ENCODE results near the gene CLDN9. TPM values are rescaled to one million over a fixed set of nuclear protein-coding genes. Genes with fewer than 3 reads are reported as not detected.
A peak's percentile ranks its signal among the peaks of the same experiment; 100 is the strongest.
"Not testable (repeated sequence)": the region's sequence is repeated elsewhere in the genome, so short reads cannot be mapped to it uniquely, and the experiment has no call there.

Gene CLDN9
- total and polyA plus RNA-seq, 5 donors from 2014 or later = not detected

DNA sequence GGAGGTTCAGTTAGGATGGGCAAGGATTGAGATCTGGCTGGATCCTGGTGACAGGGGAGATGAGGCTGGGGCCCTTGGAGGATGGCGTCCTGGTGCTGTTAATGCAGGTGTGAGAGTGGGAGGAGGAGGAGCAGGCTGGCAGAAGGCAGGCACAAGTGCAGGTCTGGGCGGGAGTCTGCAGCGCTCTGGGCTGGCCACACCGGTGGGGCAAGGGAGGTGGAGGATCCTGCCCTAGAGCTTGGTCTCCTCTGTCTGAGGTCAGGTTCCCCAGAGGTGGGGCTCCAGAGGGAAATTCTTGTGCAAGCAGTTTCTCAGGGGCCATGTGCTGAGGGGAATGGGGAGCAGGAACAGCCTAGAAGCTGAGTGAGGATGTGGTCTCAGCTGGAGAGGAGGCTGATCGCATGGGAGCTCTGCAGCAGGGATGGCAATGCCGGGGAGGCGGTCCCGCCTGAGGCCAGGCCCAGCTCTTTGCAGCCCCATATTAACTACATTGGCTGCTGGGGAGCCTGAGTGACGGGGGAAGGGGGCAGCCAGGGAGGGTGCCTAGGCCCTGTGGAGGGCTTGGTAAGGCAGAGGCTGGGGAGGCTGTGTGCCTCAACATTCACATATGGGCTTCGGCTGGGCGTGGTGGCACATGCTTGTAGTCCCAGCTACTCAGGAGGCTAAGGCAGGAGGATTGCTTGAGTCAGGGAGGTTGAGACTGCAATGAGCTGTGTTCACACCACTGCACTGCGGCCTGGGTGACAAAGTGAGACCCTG, 40.0 kb downstream of the CLDN9 start:
- peak overlapping the region in 1 of 4 donors; percentile 82 for H3K4me3 Mint-ChIP-seq
- H3K4me1 ChIP-seq (ENCODE audit: control insufficient read depth, insufficient read depth, low read length, poor library complexity, severe bottlenecking) = peaks cover 23% of the 10 kb centered on the region
- not testable (repeated sequence) for H3K4me3 ChIP-seq (ENCODE audit: low read depth, low read length); H3K27me3 Mint-ChIP-seq; H3K9me3 ChIP-seq (ENCODE audit: control insufficient read depth in 2 of 2, low read length in 2 of 2); H3K9me3 Mint-ChIP-seq; H3K36me3 ChIP-seq (ENCODE audit: control insufficient read depth, insufficient read depth, low read length); DNase-seq; H3K27me3 ChIP-seq (ENCODE audit: control insufficient read depth, insufficient read depth, low read length); H3K27ac Mint-ChIP-seq; H3K27ac ChIP-seq (ENCODE audit: insufficient read depth, low read length, poor library complexity, severe bottlenecking)
- H3K36me3 Mint-ChIP-seq = peaks cover 14% of the 10 kb centered on the region
- peak; percentile 47 to 50 for ATAC-seq (ENCODE audit: low read depth in 2 of 2)
- H3K4me1 Mint-ChIP-seq = peaks cover 0 to 40% (median 24%) of the 10 kb centered on the region in 4 donors

DNA sequence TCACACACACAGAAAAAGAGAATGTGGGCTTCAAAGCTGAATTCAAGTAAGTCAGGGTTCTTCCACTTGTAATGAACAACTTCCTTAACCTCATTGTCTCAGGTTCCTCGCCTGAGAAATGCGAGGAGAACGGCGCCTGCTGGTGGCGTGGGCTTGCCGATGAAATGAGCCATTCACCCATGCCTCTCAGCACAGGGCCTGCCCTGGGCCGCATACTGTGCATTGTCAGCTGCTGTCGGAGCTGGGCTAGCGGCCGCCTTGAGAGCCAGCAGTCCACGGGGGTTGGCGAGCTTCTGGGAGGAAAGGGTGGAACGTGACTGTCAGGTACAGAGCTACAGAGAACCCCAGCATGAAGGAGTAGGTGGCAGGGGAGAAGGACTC, 40.6 kb downstream of the CLDN9 start:
- not testable (repeated sequence) for H3K4me3 ChIP-seq (ENCODE audit: low read depth, low read length); H3K9me3 Mint-ChIP-seq; H3K27me3 ChIP-seq (ENCODE audit: control insufficient read depth, insufficient read depth, low read length); H3K36me3 ChIP-seq (ENCODE audit: control insufficient read depth, insufficient read depth, low read length); H3K9me3 ChIP-seq (ENCODE audit: control insufficient read depth in 2 of 2, low read length in 2 of 2); H3K4me3 Mint-ChIP-seq; H3K27ac ChIP-seq (ENCODE audit: insufficient read depth, low read length, poor library complexity, severe bottlenecking); H3K27me3 Mint-ChIP-seq
- H3K27ac Mint-ChIP-seq = peak overlapping the region in 1 of 3 donors; percentile 1
- peak in 1 of 3 donors; percentile 28 for DNase-seq
- peaks cover 29% of the 10 kb centered on the region for H3K4me1 ChIP-seq (ENCODE audit: control insufficient read depth, insufficient read depth, low read length, poor library complexity, severe bottlenecking)
- H3K4me1 Mint-ChIP-seq = peaks cover 0 to 39% (median 22%) of the 10 kb centered on the region in 4 donors
- ATAC-seq (ENCODE audit: low read depth in 2 of 2) = peak; percentile 60 to 63
- peaks cover 14% of the 10 kb centered on the region for H3K36me3 Mint-ChIP-seq

DNA sequence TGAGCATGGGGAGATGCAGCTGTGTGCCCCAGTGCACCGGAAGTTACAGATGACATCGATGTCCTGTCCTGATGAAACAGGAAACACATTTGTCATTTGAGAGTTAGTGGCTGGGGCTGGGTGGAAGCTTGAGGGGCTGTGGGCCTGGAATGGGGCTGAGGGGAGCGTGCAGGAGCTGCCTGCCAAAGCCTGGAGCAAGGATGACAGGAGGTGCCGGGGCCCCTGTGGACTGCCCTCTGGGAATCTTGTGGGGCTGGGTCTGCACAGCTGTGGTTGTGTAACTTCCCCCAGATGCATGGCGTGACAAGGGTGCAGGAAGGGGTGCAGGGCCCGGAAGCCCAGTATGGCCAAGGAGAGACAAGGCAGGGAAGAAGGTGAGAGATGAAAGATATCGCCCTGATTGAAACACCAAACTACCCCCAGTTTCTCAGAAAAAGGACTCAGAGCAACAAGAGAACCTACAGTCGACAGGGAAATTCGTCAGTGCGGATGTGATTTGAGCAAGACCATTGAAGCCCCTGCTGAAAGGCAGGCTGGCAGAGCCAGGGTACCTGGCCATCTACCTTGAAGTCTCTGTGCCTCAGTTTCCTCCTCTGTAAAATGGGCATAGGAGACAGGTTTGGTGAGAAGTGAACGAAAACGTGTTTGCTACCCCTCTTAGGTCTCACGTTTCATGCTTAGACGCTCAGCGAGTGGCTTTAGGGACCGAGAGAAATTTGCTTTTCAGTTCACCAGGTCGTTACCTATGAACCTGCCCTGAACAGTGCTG, 42.4 kb downstream of the CLDN9 start:
- Histone ChIP-seq H3K4me3 (ENCODE audit: low read depth, low read length) (no peak overlapping the region), H3K27me3 (ENCODE audit: control insufficient read depth, insufficient read depth, low read length) (no peaks in the 10 kb centered on the region), H3K9me3 (ENCODE audit: control insufficient read depth in 2 of 2, low read length in 2 of 2) (no peaks in the 10 kb centered on the region), H3K27ac (ENCODE audit: insufficient read depth, low read length, poor library complexity, severe bottlenecking) (no peak overlapping the region), H3K4me1 (ENCODE audit: control insufficient read depth, insufficient read depth, low read length, poor library complexity, severe bottlenecking) (peaks cover 39% of the 10 kb centered on the region), H3K36me3 (ENCODE audit: control insufficient read depth, insufficient read depth, low read length) (no peaks in the 10 kb centered on the region)
- Mint-ChIP-seq H3K4me1 (peaks cover 0 to 44% (median 25%) of the 10 kb centered on the region in 4 donors), H3K27ac (peak overlapping the region in 2 of 3 donors; percentile 82 to 97), H3K36me3 (peaks cover 14% of the 10 kb centered on the region), H3K4me3 (peak overlapping the region in 3 of 4 donors; percentile 44 to 82 (median 78)), H3K27me3 (no peaks in the 10 kb centered on the region), H3K9me3 (no peaks in the 10 kb centered on the region)
- ATAC-seq (ENCODE audit: low read depth in 2 of 2) = peak in 1 of 2 donors; percentile 15
- DNase-seq = peak in 1 of 3 donors; percentile 77

DNA sequence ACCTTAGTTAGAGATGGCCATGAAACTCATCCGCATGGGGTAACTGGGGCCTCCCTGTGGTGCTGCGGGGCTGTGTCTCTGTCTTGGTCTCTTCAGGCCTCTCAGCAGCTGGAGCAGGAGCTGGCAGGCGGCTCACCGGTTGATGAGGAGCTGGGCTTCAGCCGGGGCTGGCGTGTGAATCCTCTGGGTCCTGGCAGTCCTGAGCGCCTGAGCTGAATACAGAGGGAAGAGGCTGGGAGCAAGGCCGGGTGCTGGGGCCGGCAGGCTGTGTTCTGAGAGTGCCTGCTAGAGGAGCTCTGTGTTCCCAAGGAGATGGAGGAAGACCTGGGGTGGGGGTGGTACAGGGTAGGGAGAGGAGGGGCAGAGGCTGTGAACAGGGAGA, 43.0 kb downstream of the CLDN9 start:
- H3K4me3 Mint-ChIP-seq = peak overlapping the region in 3 of 4 donors; percentile 44 to 82 (median 78)
- H3K4me1 Mint-ChIP-seq = peaks cover 0 to 50% (median 27%) of the 10 kb centered on the region in 4 donors
- H3K36me3 ChIP-seq (ENCODE audit: control insufficient read depth, insufficient read depth, low read length); H3K27ac ChIP-seq (ENCODE audit: insufficient read depth, low read length, poor library complexity, severe bottlenecking); H3K4me3 ChIP-seq (ENCODE audit: low read depth, low read length); DNase-seq; H3K27me3 ChIP-seq (ENCODE audit: control insufficient read depth, insufficient read depth, low read length); ATAC-seq (ENCODE audit: low read depth in 2 of 2); H3K9me3 Mint-ChIP-seq; H3K27me3 Mint-ChIP-seq; H3K9me3 ChIP-seq (ENCODE audit: control insufficient read depth in 2 of 2, low read length in 2 of 2): not testable (repeated sequence)
- peak overlapping the region in 1 of 3 donors; percentile 26 for H3K27ac Mint-ChIP-seq
- H3K36me3 Mint-ChIP-seq = peaks cover 14% of the 10 kb centered on the region
- peaks cover 42% of the 10 kb centered on the region for H3K4me1 ChIP-seq (ENCODE audit: control insufficient read depth, insufficient read depth, low read length, poor library complexity, severe bottlenecking)

DNA sequence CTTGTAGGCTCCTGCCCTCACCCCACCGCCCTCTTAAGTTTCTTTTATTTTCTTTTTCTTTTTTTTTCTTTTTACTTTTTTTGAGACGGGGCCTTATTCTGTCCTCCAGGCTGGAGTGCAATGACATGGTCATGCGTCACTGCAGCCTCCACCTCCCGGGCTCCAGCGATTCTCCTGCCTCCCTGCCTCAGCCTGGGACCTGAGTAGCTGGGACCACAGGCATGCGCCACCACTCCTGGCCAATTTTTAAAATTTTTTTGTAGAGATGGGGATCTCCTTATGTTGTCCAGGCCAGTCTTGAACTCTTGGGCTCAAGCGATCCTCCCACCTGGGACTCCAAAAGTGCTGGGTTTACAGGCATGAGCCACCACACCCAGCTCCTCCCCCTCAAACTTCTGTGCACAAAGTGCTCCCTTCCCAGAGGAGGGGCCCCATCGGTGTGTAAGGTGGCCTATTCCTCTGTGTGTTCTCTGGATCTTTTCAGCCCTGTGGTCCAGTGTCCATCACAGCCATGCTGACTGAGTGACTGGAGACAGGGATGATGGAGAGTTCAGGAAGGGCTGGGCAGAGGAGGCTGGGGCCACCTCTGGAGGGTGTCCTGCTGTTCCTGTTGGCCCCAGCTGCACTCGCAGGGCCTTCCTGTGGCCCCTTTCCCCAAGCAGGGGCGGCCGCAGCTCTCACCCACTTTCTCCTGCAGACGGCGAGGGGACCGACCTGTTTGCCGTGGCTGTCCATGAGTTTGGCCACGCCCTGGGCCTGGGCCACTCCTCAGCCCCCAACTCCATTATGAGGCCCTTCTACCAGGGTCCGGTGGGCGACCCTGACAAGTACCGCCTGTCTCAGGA, 43.8 kb downstream of the CLDN9 start:
- H3K4me3 ChIP-seq (ENCODE audit: low read depth, low read length) = no peak overlapping the region
- peak overlapping the region in 2 of 3 donors; percentile 7 to 66 for H3K27ac Mint-ChIP-seq
- H3K9me3 Mint-ChIP-seq = no peaks in the 10 kb centered on the region
- H3K27me3 ChIP-seq (ENCODE audit: control insufficient read depth, insufficient read depth, low read length) = no peaks in the 10 kb centered on the region
- H3K4me3 Mint-ChIP-seq = peak overlapping the region; percentile 35 to 91 (median 70)
- no peak for ATAC-seq (ENCODE audit: low read depth in 2 of 2)
- H3K27ac ChIP-seq (ENCODE audit: insufficient read depth, low read length, poor library complexity, severe bottlenecking) = no peak overlapping the region
- peaks cover 42% of the 10 kb centered on the region for H3K4me1 ChIP-seq (ENCODE audit: control insufficient read depth, insufficient read depth, low read length, poor library complexity, severe bottlenecking)
- DNase-seq = no peak
- no peaks in the 10 kb centered on the region for H3K27me3 Mint-ChIP-seq
- no peaks in the 10 kb centered on the region for H3K9me3 ChIP-seq (ENCODE audit: control insufficient read depth in 2 of 2, low read length in 2 of 2)
- H3K4me1 Mint-ChIP-seq = peaks cover 0 to 50% (median 27%) of the 10 kb centered on the region in 4 donors
- peaks cover 14% of the 10 kb centered on the region for H3K36me3 Mint-ChIP-seq
- no peaks in the 10 kb centered on the region for H3K36me3 ChIP-seq (ENCODE audit: control insufficient read depth, insufficient read depth, low read length)

DNA sequence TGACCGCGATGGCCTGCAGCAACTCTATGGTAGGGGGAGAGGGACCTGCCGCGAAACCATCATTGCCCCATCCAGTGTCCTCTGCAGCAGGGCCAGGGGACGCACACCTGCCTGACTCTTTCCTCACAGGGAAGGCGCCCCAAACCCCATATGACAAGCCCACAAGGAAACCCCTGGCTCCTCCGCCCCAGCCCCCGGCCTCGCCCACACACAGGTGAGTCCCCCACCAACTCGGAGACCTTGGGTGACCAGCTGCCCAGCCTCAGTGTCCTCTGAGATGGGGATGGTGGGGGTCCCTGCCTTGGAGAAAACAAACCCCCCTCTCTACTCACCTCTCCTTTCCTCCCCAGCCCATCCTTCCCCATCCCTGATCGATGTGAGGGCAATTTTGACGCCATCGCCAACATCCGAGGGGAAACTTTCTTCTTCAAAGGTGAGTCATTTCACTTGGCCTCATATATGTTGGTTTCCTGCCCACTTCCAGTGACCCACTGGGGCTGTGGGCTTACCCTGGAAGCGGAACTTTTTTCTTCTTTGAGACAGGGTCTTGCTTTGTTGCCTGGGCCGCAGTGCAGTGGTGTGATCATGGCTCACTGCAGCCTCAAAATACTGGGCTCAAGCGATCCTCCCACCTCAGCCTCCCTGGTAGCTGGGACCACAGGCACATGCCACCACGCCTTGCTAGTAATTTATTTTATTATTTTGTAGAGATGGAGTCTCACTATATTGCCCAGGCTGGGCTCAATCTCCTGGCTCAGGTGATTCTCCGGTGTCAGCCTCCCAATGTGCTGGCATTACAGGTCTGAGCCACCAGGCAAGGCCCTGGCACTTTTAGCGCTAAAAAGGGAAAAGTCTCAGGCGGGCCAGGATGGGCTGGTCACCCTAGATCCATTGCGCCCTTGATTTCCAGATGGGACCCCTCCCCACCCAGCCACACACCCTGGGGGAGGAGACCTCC, 44.7 kb downstream of the CLDN9 start:
- Histone ChIP-seq H3K27ac (ENCODE audit: insufficient read depth, low read length, poor library complexity, severe bottlenecking) (peak overlapping the region; percentile 33), H3K27me3 (ENCODE audit: control insufficient read depth, insufficient read depth, low read length) (no peaks in the 10 kb centered on the region), H3K4me3 (ENCODE audit: low read depth, low read length) (no peak overlapping the region), H3K36me3 (ENCODE audit: control insufficient read depth, insufficient read depth, low read length) (no peaks in the 10 kb centered on the region), H3K9me3 (ENCODE audit: control insufficient read depth in 2 of 2, low read length in 2 of 2) (no peaks in the 10 kb centered on the region), H3K4me1 (ENCODE audit: control insufficient read depth, insufficient read depth, low read length, poor library complexity, severe bottlenecking) (peaks cover 47% of the 10 kb centered on the region)
- Mint-ChIP-seq H3K36me3 (peaks cover 14% of the 10 kb centered on the region), H3K4me1 (peaks cover 0 to 52% (median 23%) of the 10 kb centered on the region in 4 donors), H3K4me3 (peak overlapping the region; percentile 65 to 91 (median 76)), H3K27ac (peak overlapping the region in 2 of 3 donors; percentile 7 to 66), H3K9me3 (no peaks in the 10 kb centered on the region), H3K27me3 (no peaks in the 10 kb centered on the region)
- no peak for ATAC-seq (ENCODE audit: low read depth in 2 of 2)
- no peak for DNase-seq
